ENCODE data around the gene OGFR.

The OGFR gene

GRCh38 chr20:62825986-62826645 lies 21.5 kb downstream of the OGFR start:
- DNase-seq (ENCODE audit: low read depth) = no peak

- DNase-seq (ENCODE audit: low read depth) = no peak
Measured at GRCh38 chr20:62826646-62827310, 22.1 kb downstream of the OGFR start.

GRCh38 chr20:62827311-62828038 lies 22.8 kb downstream of the OGFR start:
- DNase-seq (ENCODE audit: low read depth) = no peak

GRCh38 chr20:62828051-62828450 lies 23.4 kb downstream of the OGFR start:
- DNase-seq (ENCODE audit: low read depth) = no peak

- no peak for DNase-seq (ENCODE audit: low read depth)
Measured at GRCh38 chr20:62828511-62829230, 24.0 kb downstream of the OGFR start.

GRCh38 chr20:62829231-62830230 lies 24.9 kb downstream of the OGFR start:
- no peak for DNase-seq (ENCODE audit: low read depth)

- no peak for DNase-seq (ENCODE audit: low read depth)
Measured at GRCh38 chr20:62830251-62830650, 25.6 kb downstream of the OGFR start.

- DNase-seq (ENCODE audit: low read depth) = no peak
Measured at GRCh38 chr20:62830821-62831220, 26.2 kb downstream of the OGFR start.

GRCh38 chr20:62831361-62831788 lies 26.7 kb downstream of the OGFR start:
- no peak for DNase-seq (ENCODE audit: low read depth)

- DNase-seq (ENCODE audit: low read depth) = no peak
Measured at GRCh38 chr20:62831854-62832211, 27.2 kb downstream of the OGFR start.

GRCh38 chr20:62832212-62832922 lies 27.7 kb downstream of the OGFR start:
- no peak for DNase-seq (ENCODE audit: low read depth)

- no peak for DNase-seq (ENCODE audit: low read depth)
Measured at GRCh38 chr20:62832951-62833391, 28.3 kb downstream of the OGFR start.

GRCh38 chr20:62834967-62835730 lies 30.5 kb downstream of the OGFR start:
- no peak for DNase-seq (ENCODE audit: low read depth)

GRCh38 chr20:62835931-62836861 lies 31.6 kb downstream of the OGFR start:
- DNase-seq (ENCODE audit: low read depth) = no peak

GRCh38 chr20:62836967-62837490 lies 32.4 kb downstream of the OGFR start:
- no peak for DNase-seq (ENCODE audit: low read depth)

- DNase-seq (ENCODE audit: low read depth) = no peak
Measured at GRCh38 chr20:62837790-62838127, 33.1 kb downstream of the OGFR start.

GRCh38 chr20:62838128-62838891 lies 33.7 kb downstream of the OGFR start:
- no peak for DNase-seq (ENCODE audit: low read depth)

GRCh38 chr20:62839261-62839660 lies 34.6 kb downstream of the OGFR start:
- DNase-seq (ENCODE audit: low read depth) = no peak

Measured in stimulated activated CD8-positive, alpha-beta memory T cell treated with anti-CD3 and anti-CD28 coated beads, Interleukin-15, amount 100 ng/mL, for 1 hour (primary cell).